HG03521 (cell line): ENCODE data around the gene MYOCD.

Experiments
- ATAC-seq: cut with Tn5 transposase; IDR thresholded peaks from one replicate; pipeline ENCODE4 v1.9.1; 2021; ENCODE audit warnings: mild to moderate bottlenecking, moderate library complexity; ENCODE audit not compliant: unreplicated experiment

MYOCD gene

GRCh38 chr17:12693640-12694039, 27.9 kb downstream of the MYOCD start:
- ATAC-seq = no peak

- ATAC-seq = no peak
These were observed 40.4 kb downstream of the MYOCD start for GRCh38 chr17:12706070-12706469.

- no peak for ATAC-seq
These were observed 43.4 kb downstream of the MYOCD start for GRCh38 chr17:12709063-12709462.

GRCh38 chr17:12712415-12712814, 46.7 kb downstream of the MYOCD start:
- ATAC-seq = no peak

- ATAC-seq = no peak
These were observed 47.3 kb downstream of the MYOCD start for GRCh38 chr17:12712941-12713340.

GRCh38 chr17:12719948-12720347, 54.3 kb downstream of the MYOCD start:
- no peak for ATAC-seq

- no peak for ATAC-seq
These were observed 55.9 kb downstream of the MYOCD start for GRCh38 chr17:12721581-12721980.

- ATAC-seq = no peak
These were observed 56.6 kb downstream of the MYOCD start for GRCh38 chr17:12722282-12722681.

GRCh38 chr17:12726131-12726530, 60.4 kb downstream of the MYOCD start:
- ATAC-seq = no peak

- ATAC-seq = no peak
These were observed 61.5 kb downstream of the MYOCD start for GRCh38 chr17:12727076-12727760.

GRCh38 chr17:12727881-12728280, 62.2 kb downstream of the MYOCD start:
- no peak for ATAC-seq

- no peak for ATAC-seq
These were observed 63.4 kb downstream of the MYOCD start for GRCh38 chr17:12729086-12729485.

GRCh38 chr17:12730421-12730820, 64.7 kb downstream of the MYOCD start:
- ATAC-seq = no peak

- ATAC-seq = no peak
These were observed 65.3 kb downstream of the MYOCD start for GRCh38 chr17:12730931-12731521.

GRCh38 chr17:12731839-12732238, 66.1 kb downstream of the MYOCD start:
- ATAC-seq = no peak

GRCh38 chr17:12732366-12732765, 66.7 kb downstream of the MYOCD start:
- ATAC-seq = no peak

GRCh38 chr17:12734926-12735325, 69.2 kb downstream of the MYOCD start:
- no peak for ATAC-seq

- no peak for ATAC-seq
These were observed 69.8 kb downstream of the MYOCD start for GRCh38 chr17:12735517-12735916.

- no peak for ATAC-seq
These were observed 70.8 kb downstream of the MYOCD start for GRCh38 chr17:12736526-12736925.

GRCh38 chr17:12737740-12738469, 72.2 kb downstream of the MYOCD start:
- no peak for ATAC-seq

- ATAC-seq = no peak
These were observed 72.9 kb downstream of the MYOCD start for GRCh38 chr17:12738624-12739023.

GRCh38 chr17:12739500-12739899, 73.8 kb downstream of the MYOCD start:
- ATAC-seq = no peak
